Gastroesophageal sphincter (tissue), 4 donors: Measurements from ENCODE around the gene CARS1. TPM values are rescaled to one million over a fixed set of nuclear protein-coding genes. Genes with fewer than 3 reads are reported as not detected.

ENCODE experiments used
- ATAC-seq: fragments of 150-250 bp; one replicate; pipeline ENCODE4 v1.9.1; 2016; ENCODE audit warnings: mild to moderate bottlenecking, moderate library complexity
- H3K27ac ChIP-seq, 4 donors: fragments of 200-600 bp; sonication (generic) in 3 of 4; 1 replicate in 3 of 4; 2 replicates in 1 of 4; pipeline ENCODE4 v1.5.1; 2016 to 2019
- H3K27me3 ChIP-seq: fragments of 200-600 bp; sonication (generic); one replicate; pipeline ENCODE4 v1.5.1; 2019
- H3K36me3 ChIP-seq, 2 donors: fragments of 200-600 bp; sonication (generic); one replicate each; pipeline ENCODE4 v1.5.1; 2019; ENCODE audit warnings: control low read depth in 1 of 2
- H3K4me1 ChIP-seq, 3 donors: fragments of 200-600 bp; sonication (generic); 1 replicate in 2 of 3; 2 replicates in 1 of 3; pipeline ENCODE4 v1.5.1; 2016 to 2019; ENCODE audit warnings: control low read depth in 2 of 3
- H3K4me3 ChIP-seq, 2 donors: fragments of 200-600 bp; sonication (generic); one replicate each; pipeline ENCODE4 v1.5.1; 2019; ENCODE audit warnings: mild to moderate bottlenecking in 1 of 2, moderate library complexity in 1 of 2
- H3K9me3 ChIP-seq, 3 donors: fragments of 200-600 bp; sonication (generic); one replicate each; pipeline ENCODE4 v1.5.1; 2017 to 2019; ENCODE audit warnings: control low read depth in 2 of 3
- EP300 ChIP-seq: sonication (generic); formaldehyde crosslinking; IDR thresholded peaks from one replicate; pipeline ENCODE4 v1.6.1; 2017; ENCODE audit warnings: antibody characterized with exemption, mild to moderate bottlenecking
- POLR2A ChIP-seq, 2 donors: fragments of 450-650 bp; IDR thresholded peaks; one replicate each; pipeline ENCODE4 v1.6.1; 2017; ENCODE audit warnings: antibody characterized with exemption in 2 of 2, mild to moderate bottlenecking in 2 of 2, moderate library complexity in 1 of 2
- POLR2AphosphoS5 ChIP-seq: sonication (generic); formaldehyde crosslinking; IDR thresholded peaks from one replicate; pipeline ENCODE4 v1.6.1; 2017; ENCODE audit warnings: antibody characterized with exemption
- WGBS, 2 donors: methylation state at CpG; one replicate each; pipeline ENCODE4 v1.1.5; 2018; ENCODE audit warnings: low coverage in 1 of 2; 5-methylcytosine and 5-hydroxymethylcytosine counted together
- total RNA-seq, 4 donors: library from RNA; depleted of rRNA; stranded (reverse); fragments of >200 nt; gene quantifications; one replicate each; pipeline ENCODE4 v1.1.0, GENCODE V29; 2016
- TF ChIP-seq, protein P1 (sequence below), 4 experiments: fragments of 200-600 bp in 2 of 4; fragments of 450-650 bp in 2 of 4; sonication (generic) in 1 of 4; IDR thresholded peaks; one replicate each; pipeline ENCODE4 v1.5.1; 2017 to 2019; ENCODE audit warnings: antibody characterized with exemption in 4 of 4, mild to moderate bottlenecking in 2 of 4, moderate library complexity in 2 of 4

CARS1 gene
- total RNA-seq, 4 donors from 2014 or later, result 29.1 to 41.5 (median 31.2) TPM

DNA sequence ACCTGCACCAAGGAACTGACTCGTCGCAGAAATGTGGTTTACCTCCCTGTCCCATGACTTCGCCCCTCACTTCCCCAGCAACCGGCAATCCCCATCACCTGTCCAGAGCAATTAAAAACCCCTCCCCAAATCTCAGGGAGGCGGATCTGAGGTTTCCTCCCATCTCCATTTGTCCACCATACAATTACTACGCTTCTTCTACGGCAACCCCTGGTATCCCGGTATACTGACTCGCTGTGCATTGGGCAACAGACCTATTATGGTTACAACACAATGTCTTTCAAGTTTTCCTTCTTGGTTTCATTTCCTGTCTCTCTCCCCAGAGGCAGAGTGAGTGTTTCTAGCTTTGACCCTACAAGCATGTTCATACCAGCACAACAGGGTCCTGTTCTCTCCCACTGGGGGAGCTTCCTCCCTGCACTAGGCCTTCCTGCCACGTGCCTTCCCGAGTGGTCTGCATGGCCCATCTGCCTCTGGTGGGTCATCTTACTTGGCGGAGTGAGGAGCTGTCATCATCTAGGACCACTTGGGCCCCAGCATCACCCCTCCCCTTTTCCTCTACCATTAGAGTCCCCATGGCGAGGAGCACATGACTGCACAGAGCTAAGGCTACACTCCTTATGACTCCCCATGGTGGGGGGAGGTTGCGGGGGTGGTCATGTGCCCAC, 34.8 kb downstream of the CARS1 start:
- no peak overlapping the region for H3K4me3 ChIP-seq
- no peaks in the 10 kb centered on the region for H3K27me3 ChIP-seq
- peaks cover 0 to 17% (median 0%) of the 10 kb centered on the region in 3 donors for H3K4me1 ChIP-seq
- TF ChIP-seq EP300 (no peak), POLR2AphosphoS5 (no peak), POLR2A (IDR thresholded peaks at IDR 0.05) (no peak)
- TF ChIP-seq, protein P1, sequence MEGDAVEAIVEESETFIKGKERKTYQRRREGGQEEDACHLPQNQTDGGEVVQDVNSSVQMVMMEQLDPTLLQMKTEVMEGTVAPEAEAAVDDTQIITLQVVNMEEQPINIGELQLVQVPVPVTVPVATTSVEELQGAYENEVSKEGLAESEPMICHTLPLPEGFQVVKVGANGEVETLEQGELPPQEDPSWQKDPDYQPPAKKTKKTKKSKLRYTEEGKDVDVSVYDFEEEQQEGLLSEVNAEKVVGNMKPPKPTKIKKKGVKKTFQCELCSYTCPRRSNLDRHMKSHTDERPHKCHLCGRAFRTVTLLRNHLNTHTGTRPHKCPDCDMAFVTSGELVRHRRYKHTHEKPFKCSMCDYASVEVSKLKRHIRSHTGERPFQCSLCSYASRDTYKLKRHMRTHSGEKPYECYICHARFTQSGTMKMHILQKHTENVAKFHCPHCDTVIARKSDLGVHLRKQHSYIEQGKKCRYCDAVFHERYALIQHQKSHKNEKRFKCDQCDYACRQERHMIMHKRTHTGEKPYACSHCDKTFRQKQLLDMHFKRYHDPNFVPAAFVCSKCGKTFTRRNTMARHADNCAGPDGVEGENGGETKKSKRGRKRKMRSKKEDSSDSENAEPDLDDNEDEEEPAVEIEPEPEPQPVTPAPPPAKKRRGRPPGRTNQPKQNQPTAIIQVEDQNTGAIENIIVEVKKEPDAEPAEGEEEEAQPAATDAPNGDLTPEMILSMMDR (IDR thresholded peaks at IDR 0.05), result no peak
- no peak overlapping the region for H3K27ac ChIP-seq
- WGBS, 2 donors, result 74 to 84% methylated on average over 10 to 13 of the region's 14 CpGs
- peak; percentile 46 for ATAC-seq
- H3K36me3 ChIP-seq, result peaks cover 0 to 83% of the 10 kb centered on the region in 2 donors
- no peaks in the 10 kb centered on the region for H3K9me3 ChIP-seq

DNA sequence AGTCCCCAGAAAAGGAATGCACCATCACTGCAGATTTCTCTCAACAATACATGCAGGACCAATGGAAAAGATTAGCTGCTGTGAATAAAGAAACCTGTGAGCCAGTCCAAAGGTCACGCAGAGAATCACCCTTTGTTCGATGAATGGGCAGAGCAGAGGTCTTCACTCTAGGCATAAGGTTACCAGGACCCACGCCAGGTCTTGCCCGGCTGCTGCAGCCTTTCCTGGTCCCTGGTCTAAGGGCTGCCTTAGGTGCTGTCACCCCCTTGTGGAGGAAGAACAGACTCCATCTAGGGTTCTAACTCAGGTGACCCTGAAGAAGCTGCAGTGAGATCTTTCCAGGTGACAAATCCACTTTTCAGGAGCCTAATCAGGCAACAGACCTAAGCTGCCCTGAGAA, 36.1 kb downstream of the CARS1 start:
- Histone ChIP-seq H3K27me3 (no peaks in the 10 kb centered on the region), H3K4me1 (peaks cover 0 to 17% (median 0%) of the 10 kb centered on the region in 3 donors), H3K27ac (no peak overlapping the region), H3K9me3 (no peaks in the 10 kb centered on the region), H3K36me3 (peaks cover 0 to 83% of the 10 kb centered on the region in 2 donors), H3K4me3 (no peak overlapping the region)
- no peak for ATAC-seq
- TF ChIP-seq EP300, result no peak
- TF ChIP-seq, protein P1 (IDR thresholded peaks at IDR 0.05), result peak in 2 of 4 experiments; percentile 27 to 55
- 53 to 69% methylated on average over 2 of the region's 4 CpGs for WGBS, 2 donors

- TF ChIP-seq POLR2A (IDR thresholded peaks at IDR 0.05), result no peak
- no peak for TF ChIP-seq EP300
- TF ChIP-seq, protein P1 (IDR thresholded peaks at IDR 0.05), result no peak
- no peak for TF ChIP-seq POLR2AphosphoS5
These were observed 37.2 kb downstream of the CARS1 start for GRCh38 chr11:3020011-3020410.

DNA sequence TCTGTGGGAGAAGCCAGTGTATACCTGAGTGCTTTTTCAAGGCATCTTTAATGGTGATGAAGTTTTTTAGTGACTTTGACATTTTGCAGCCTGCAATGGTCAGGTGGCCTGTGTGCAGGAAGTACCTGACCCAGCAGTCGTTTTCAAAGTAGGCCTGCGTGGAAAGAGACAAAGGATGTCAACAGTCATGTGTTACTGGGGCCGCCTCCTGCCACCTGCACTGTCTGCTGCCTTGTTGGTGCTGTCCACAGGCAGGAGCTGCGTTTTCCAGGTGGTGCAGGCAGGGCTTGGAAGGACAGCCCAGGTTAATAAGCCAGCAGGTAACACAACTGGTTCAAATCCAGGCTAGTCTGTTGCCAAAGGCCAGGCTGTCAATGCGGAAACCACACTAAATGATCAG, 38.6 kb downstream of the CARS1 start:
- ATAC-seq, result no peak
- Histone ChIP-seq H3K4me3 (no peak overlapping the region), H3K4me1 (peaks cover 0 to 17% (median 0%) of the 10 kb centered on the region in 3 donors), H3K27ac (no peak overlapping the region), H3K9me3 (no peaks in the 10 kb centered on the region), H3K36me3 (peaks cover 0 to 86% of the 10 kb centered on the region in 2 donors), H3K27me3 (no peaks in the 10 kb centered on the region)
- TF ChIP-seq EP300, result no peak
- TF ChIP-seq, protein P1 (IDR thresholded peaks at IDR 0.05), result no peak
- TF ChIP-seq POLR2AphosphoS5, result no peak
- TF ChIP-seq POLR2A (IDR thresholded peaks at IDR 0.05), result no peak
- 73 to 79% methylated on average over 2 to 3 of the region's 5 CpGs for WGBS, 2 donors

More at GRCh38 chr11:3020011-3020410, 37.2 kb downstream of the CARS1 start:
- peaks cover 0 to 17% (median 0%) of the 10 kb centered on the region in 3 donors for H3K4me1 ChIP-seq
- H3K27me3 ChIP-seq, result no peaks in the 10 kb centered on the region
- H3K27ac ChIP-seq, result no peak overlapping the region
- H3K9me3 ChIP-seq, result no peaks in the 10 kb centered on the region
- H3K4me3 ChIP-seq, result no peak overlapping the region
- H3K36me3 ChIP-seq, result peaks cover 0 to 83% of the 10 kb centered on the region in 2 donors
- 85% methylated on average over 5 of the region's 12 CpGs; no CpG with 5 or more reads in 1 of the 2 donors for WGBS, 2 donors
- ATAC-seq, result no peak

- Histone ChIP-seq H3K27ac (no peak overlapping the region), H3K9me3 (no peaks in the 10 kb centered on the region), H3K27me3 (no peaks in the 10 kb centered on the region), H3K4me3 (no peak overlapping the region), H3K4me1 (peaks cover 0 to 8% (median 0%) of the 10 kb centered on the region in 3 donors), H3K36me3 (peaks cover 0 to 89% of the 10 kb centered on the region in 2 donors)
- no peak for ATAC-seq
- WGBS, 2 donors, result 96% methylated on average over 5 of the region's 11 CpGs; no CpG with 5 or more reads in 1 of the 2 donors
- TF ChIP-seq POLR2AphosphoS5 (no peak), POLR2A (IDR thresholded peaks at IDR 0.05) (no peak), EP300 (no peak)
- TF ChIP-seq, protein P1 (IDR thresholded peaks at IDR 0.05), result no peak
These were observed 40.4 kb downstream of the CARS1 start for GRCh38 chr11:3016861-3017260.
